ENCODE measurements around the gene U2AF2.

The U2AF2 gene

DNA sequence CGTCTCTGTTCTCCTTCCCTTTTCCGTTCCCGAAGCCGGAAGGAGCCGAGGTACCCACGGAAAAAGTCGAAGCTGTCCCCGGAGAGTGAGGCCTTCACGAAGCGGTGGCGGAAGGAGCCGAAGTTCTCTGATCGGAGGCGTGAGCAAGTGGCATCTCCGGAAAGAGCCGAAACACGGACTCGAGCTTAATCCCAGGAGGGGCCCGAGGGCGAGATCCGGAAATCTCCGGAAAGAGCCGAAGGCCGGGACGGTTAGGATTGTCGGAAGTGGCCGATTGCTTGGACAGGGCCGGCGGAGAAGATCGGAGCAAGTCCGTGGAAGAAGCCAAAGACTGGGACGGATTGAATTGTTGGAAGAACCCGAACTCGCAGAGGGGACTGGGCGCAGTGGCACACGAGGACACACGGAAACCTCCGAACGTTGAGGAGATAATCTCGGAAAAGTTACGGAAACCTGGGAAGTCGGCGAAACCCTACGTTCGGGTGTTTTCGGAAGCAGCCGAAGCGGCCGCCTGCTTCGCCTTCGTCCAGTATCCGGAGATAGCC is 440 bp upstream of the U2AF2 start:
- H3K9me2 ChIP-seq (replicated peaks; ENCODE audit: insufficient read depth, low read length): no peaks in the 10 kb centered on the region
- H4K20me1 ChIP-seq (ENCODE audit: insufficient read depth, low read length): peaks cover 36% of the 10 kb centered on the region
- peak overlapping the region; percentile 67 for H2AFZ ChIP-seq (ENCODE audit: low read length)
- H3K4me3 ChIP-seq (ENCODE audit: low read length): peak overlapping the region; percentile 79
- TF ChIP-seq, protein P1, sequence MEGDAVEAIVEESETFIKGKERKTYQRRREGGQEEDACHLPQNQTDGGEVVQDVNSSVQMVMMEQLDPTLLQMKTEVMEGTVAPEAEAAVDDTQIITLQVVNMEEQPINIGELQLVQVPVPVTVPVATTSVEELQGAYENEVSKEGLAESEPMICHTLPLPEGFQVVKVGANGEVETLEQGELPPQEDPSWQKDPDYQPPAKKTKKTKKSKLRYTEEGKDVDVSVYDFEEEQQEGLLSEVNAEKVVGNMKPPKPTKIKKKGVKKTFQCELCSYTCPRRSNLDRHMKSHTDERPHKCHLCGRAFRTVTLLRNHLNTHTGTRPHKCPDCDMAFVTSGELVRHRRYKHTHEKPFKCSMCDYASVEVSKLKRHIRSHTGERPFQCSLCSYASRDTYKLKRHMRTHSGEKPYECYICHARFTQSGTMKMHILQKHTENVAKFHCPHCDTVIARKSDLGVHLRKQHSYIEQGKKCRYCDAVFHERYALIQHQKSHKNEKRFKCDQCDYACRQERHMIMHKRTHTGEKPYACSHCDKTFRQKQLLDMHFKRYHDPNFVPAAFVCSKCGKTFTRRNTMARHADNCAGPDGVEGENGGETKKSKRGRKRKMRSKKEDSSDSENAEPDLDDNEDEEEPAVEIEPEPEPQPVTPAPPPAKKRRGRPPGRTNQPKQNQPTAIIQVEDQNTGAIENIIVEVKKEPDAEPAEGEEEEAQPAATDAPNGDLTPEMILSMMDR (IDR thresholded peaks at IDR 0.05; ENCODE audit: low read length): no peak
- TF ChIP-seq EZH2 (optimal IDR thresholded peaks at IDR 0.05; ENCODE audit: low read depth, low read length) (no peak), EZH2phosphoT487 (IDR thresholded peaks at IDR 0.05; ENCODE audit: low read length) (no peak)
- H3F3A ChIP-seq (ENCODE audit: insufficient read depth, low read length): peaks cover 4% of the 10 kb centered on the region; the same call in 1 of the 2 replicates
- H3K9me3 ChIP-seq (replicated peaks; ENCODE audit: insufficient read depth, low read length): no peaks in the 10 kb centered on the region
- peak; percentile 100 for DNase-seq
- peaks cover 45% of the 10 kb centered on the region for H3K79me2 ChIP-seq (ENCODE audit: low read length)
- H3K27me3 ChIP-seq (replicated peaks; ENCODE audit: insufficient read depth, low read length): no peaks in the 10 kb centered on the region
- peak overlapping the region; percentile 44 for H3K4me2 ChIP-seq (ENCODE audit: low read depth, low read length)
- peak overlapping the region; percentile 87 for H3K27ac ChIP-seq (ENCODE audit: low read length)
- peak overlapping the region; percentile 95 for H3K9ac ChIP-seq (ENCODE audit: low read length)
- H3K4me1 ChIP-seq (ENCODE audit: low read length): peaks cover 20% of the 10 kb centered on the region; the same call in 1 of the 2 replicates
- H3K36me3 ChIP-seq (replicated peaks; ENCODE audit: insufficient read depth, low read length): no peaks in the 10 kb centered on the region

DNA sequence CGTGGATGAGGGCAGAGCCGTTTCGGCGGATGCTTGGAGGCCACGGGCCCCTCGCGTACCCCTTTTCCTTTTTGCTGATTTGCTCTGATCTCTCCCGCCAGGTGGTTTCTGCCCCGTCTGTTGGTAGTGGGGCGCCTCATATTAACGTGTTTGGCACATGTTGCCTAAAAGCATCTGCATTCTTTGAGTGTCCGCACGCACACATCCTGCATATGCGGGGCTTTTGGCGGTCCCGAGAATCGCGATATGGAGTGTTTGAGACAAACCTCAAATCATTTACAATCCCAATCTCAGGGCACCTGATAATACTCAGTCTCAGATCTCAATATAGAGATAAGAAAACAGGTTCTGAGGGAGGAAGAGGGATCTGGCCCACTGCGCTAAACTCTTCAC is 809 bp downstream of the U2AF2 start:
- Histone ChIP-seq H3K4me1 (ENCODE audit: low read length) (peaks cover 20% of the 10 kb centered on the region; the same call in 1 of the 2 replicates), H3K4me2 (ENCODE audit: low read depth, low read length) (peak overlapping the region; percentile 99), H3K36me3 (replicated peaks; ENCODE audit: insufficient read depth, low read length) (no peaks in the 10 kb centered on the region), H3K79me2 (ENCODE audit: low read length) (peaks cover 58% of the 10 kb centered on the region), H3K9ac (ENCODE audit: low read length) (peak overlapping the region; percentile 100), H3K9me2 (replicated peaks; ENCODE audit: insufficient read depth, low read length) (no peaks in the 10 kb centered on the region), H3K9me3 (replicated peaks; ENCODE audit: insufficient read depth, low read length) (no peaks in the 10 kb centered on the region), H3F3A (ENCODE audit: insufficient read depth, low read length) (peaks cover 4% of the 10 kb centered on the region; the same call in 1 of the 2 replicates), H3K27me3 (replicated peaks; ENCODE audit: insufficient read depth, low read length) (no peaks in the 10 kb centered on the region), H3K27ac (ENCODE audit: low read length) (peak overlapping the region; percentile 99), H3K4me3 (ENCODE audit: low read length) (peak overlapping the region; percentile 91), H2AFZ (ENCODE audit: low read length) (no peak overlapping the region), H4K20me1 (ENCODE audit: insufficient read depth, low read length) (peaks cover 41% of the 10 kb centered on the region)
- TF ChIP-seq, protein P1 (IDR thresholded peaks at IDR 0.05; ENCODE audit: low read length): no peak
- TF ChIP-seq EZH2 (optimal IDR thresholded peaks at IDR 0.05; ENCODE audit: low read depth, low read length): no peak
- no peak for TF ChIP-seq EZH2phosphoT487 (IDR thresholded peaks at IDR 0.05; ENCODE audit: low read length)
- DNase-seq: no peak

DNA sequence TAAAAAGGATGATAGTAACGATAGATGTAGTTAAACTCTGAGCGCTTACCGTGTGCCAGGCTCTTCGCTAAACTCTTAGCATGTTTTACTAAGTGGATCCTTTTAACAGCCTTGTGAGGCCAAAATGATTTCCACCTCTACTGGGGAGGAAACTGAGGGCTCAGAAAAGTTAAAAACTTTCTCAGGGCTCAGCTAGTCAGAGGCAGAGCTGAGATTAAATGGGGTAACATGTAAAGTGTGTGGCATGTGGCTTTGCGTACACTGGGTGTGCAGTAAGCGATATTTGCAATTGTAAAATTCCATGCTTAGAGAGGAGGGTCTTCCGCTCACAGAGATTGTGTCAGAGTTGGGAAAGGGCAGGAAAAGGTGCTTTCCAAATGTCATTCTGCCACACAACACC is 1.7 kb downstream of the U2AF2 start:
- Histone ChIP-seq H2AFZ (ENCODE audit: low read length) (no peak overlapping the region), H3K36me3 (replicated peaks; ENCODE audit: insufficient read depth, low read length) (no peaks in the 10 kb centered on the region; the same call in 1 of the 2 replicates), H3K4me1 (ENCODE audit: low read length) (peaks cover 20% of the 10 kb centered on the region; the same call in 1 of the 2 replicates), H3F3A (ENCODE audit: insufficient read depth, low read length) (peaks cover 4% of the 10 kb centered on the region; the same call in 1 of the 2 replicates), H3K27ac (ENCODE audit: low read length) (peak overlapping the region; percentile 99; the same call in 1 of the 2 replicates), H4K20me1 (ENCODE audit: insufficient read depth, low read length) (peaks cover 41% of the 10 kb centered on the region), H3K9me3 (replicated peaks; ENCODE audit: insufficient read depth, low read length) (no peaks in the 10 kb centered on the region), H3K9ac (ENCODE audit: low read length) (peak overlapping the region; percentile 100), H3K4me3 (ENCODE audit: low read length) (peak overlapping the region; percentile 91), H3K27me3 (replicated peaks; ENCODE audit: insufficient read depth, low read length) (no peaks in the 10 kb centered on the region), H3K4me2 (ENCODE audit: low read depth, low read length) (peak overlapping the region; percentile 99), H3K9me2 (replicated peaks; ENCODE audit: insufficient read depth, low read length) (no peaks in the 10 kb centered on the region), H3K79me2 (ENCODE audit: low read length) (peaks cover 67% of the 10 kb centered on the region)
- TF ChIP-seq EZH2 (optimal IDR thresholded peaks at IDR 0.05; ENCODE audit: low read depth, low read length) (no peak), EZH2phosphoT487 (IDR thresholded peaks at IDR 0.05; ENCODE audit: low read length) (no peak)
- TF ChIP-seq, protein P1 (IDR thresholded peaks at IDR 0.05; ENCODE audit: low read length): no peak
- no peak for DNase-seq

All from MM.1S (cell line).